ENCODE measurements around the gene CFAP54.

GRCh38 chr12:96442906-96443305 lies 46.5 kb upstream of the CFAP54 start:
- TF ChIP-seq CTCF (IDR thresholded peaks at IDR 0.05) (no peak), POLR2A (IDR thresholded peaks at IDR 0.05) (no peak)

Data from thyroid gland (tissue), 4 donors.